ENCODE measurements around the gene ATP5F1D.

The ATP5F1D gene

DNA sequence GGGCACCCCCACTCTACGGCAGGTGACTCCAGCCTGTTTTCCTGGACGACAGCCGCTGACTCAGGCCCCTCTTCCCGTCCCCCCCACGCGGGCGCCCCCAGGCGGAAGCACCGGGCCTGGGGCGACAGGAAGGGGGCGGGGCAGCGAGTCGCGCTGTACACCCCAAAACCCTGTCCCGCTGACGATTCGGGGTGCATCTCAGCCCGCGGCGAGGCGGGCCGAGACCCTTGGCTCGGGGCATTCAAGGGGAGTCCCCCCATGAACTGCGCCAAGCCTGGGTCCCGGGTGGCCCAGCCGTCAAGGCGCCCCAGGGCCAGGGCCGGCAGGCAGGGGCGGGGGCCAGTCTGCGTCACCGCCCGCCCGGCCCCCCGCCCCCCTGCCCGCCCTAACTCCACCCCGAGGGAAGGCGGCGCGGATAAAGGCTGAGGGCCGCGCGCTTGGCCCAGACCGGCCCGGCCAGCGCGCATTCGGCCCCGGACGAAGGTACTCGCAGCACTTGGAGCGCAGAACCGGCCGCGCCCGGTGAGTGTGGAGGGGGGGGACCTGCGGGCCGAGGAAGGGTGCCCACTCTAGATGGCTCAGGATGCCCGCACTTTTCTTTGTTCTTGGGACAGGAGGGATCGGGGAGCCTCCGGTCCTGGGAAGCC lies 6.7 kb downstream of the ATP5F1D start, which contains the start of gene MIDN:
Gene MIDN, plus strand, starts transcription at position 445 of the 647 bp plus-strand sequence. CDS start 1,714 bp downstream, outside the sequence.
- peak; percentile 80 for DNase-seq

DNA sequence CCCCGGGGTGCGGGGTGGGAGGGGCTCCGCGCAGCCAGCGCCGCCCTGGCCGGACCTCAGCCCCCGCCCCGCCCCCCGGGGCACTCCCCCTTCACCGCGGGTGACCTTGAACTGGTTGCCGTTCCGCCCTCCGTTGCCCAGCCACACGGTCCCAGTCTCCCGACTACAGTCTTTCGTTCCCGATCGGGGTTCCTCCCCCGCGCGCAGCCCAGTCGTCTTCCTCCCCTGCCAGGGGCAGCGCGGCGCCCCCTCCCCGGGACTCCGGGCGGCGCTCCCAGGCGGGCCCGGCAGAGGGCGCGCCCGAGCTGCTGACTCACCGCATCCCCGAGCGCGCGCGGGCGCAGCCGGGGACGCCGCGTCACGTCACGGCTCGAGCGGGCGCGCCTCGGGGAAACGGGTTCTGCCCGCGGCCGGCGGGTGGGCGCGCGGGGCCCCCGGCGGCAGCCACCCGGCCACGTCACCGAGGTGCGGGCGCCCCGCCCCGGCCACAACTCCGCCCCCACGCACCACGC lies 7.3 kb downstream of the ATP5F1D start:
- peak; percentile 81 for DNase-seq

DNA sequence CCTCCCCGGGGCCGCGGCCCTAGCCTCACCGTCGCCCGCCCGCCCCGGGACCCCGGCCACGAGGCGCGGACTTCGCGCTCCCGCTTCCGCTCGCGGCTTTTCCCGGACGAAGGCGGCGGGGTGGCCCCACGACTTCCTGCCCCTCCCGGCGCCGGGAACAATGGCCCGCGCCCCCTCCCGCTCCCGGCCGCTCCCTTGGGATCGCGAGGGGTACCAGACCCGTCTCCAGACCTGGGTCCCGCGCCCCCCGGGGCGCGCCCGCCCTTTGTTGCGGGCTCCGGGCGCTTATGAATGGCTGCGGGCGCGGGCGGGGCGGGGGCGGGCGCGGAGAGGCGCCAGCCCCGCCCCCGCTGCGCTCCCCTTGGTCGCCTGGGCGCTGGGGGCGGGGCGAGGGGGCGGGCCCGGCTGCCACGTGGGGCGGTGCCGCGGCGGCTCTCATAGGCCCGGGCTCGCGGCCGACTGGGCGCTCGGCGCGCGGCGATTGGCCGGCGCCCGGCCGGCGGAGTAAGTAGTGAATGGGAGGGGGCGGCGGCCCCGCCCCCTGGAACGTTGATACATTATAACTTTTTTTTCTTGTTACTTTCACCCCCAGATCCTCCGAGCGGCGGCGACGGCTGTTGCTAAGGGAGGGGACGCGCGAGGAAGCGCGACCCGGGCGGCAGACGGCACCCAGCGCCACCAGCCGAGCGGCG lies 7.9 kb downstream of the ATP5F1D start:
- peak; percentile 93 for DNase-seq

DNA sequence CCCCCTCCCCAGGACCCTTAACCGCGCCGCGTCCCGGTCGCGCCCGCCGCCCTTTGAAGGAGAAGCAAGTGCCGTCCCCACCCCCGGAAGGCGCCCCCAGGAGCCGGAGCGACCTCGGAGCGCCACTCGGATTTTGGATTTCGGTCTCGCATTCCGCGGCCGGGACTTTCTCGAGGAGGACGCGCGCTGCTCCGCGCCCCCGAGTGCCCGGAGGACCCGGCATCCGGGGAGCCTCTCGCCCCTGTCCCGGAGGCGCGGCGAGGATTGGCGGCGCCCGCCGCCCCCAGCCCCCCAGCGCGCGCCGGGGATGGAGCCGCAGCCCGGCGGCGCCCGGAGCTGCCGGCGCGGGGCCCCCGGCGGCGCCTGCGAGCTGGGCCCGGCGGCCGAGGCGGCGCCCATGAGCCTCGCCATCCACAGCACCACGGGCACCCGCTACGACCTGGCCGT lies 8.5 kb downstream of the ATP5F1D start:
- no peak for DNase-seq

DNA sequence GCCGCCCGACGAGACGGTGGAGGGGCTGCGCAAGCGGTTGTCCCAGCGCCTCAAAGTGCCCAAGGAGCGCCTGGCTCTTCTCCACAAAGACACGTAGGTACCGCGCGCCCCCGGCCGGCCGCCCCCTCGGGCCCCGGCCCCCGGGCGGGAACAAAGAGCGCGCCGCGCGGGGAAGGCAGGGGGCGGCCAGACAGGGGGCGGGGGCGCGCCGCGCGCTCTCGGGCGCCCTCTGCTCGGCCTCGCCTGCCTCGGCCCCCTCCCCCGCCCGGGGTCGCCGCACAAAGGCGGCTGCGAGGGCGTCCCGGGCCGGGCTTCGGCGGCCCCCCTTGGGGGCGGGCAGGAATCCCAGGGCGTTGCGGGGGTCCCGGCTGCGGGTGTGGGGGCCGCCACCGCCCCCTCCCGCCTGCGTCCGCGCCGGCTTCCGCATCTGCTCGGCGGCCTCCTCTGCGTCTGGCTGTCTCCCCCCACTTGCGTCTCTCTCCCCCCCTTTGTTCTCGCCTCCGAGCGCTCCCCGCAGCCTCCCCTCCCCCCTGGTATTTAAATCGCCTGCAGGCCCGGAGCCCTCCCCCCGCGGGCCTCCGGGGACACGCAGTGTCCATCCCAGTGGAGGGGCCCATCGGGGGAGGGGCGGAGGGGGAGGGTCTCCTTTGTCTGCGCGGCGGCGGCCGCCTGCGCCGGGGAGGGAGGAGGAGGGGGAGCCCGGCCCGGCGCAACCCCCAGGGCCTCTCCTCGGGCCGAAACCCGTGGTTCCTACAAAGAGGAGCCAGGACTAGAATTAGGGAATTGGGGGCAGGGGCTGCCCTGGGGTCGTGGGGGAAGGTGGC lies 9.1 kb downstream of the ATP5F1D start:
- peak; percentile 56 for DNase-seq

DNA sequence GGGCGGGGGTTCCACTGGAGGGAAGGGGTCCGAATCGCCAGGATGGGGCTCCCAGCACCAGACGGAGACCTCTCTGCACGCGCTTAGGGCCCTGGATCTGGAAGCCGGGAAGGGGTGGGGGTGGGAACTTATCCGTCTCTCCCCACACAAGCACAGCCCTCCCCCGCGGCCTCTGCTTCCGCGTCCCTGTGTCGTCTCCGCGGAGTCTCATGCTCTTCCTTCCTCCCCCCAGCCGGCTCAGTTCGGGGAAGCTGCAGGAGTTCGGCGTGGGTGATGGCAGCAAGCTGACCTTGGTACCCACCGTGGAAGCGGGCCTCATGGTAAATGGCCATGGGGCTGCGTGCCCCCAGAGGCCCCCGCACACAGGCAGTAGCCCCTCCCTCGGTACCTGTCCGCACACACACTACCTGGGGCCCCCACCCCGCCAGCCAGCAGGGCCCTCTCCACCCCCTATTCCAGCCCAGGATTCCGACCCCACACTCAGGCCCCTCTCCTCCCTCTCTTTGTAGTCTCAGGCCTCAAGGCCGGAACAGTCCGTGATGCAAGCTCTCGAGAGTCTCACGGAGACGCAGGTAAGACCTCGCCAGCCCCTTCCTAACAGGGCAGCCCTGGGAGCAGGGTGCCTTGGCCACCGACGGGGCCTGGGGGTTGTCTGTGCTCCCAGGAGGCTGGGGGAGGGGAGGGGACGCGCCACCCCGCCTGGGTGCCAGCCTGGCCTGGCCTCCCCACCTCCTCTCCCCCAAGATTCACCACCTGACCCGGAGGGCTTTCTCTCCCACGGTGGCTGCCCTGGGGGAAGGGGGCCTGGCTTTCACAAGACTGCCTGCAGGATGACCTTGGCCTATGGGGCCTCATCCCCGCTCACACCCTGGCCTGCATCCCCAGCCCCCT lies 10.0 kb downstream of the ATP5F1D start:
- peak; percentile 79 for DNase-seq

DNA sequence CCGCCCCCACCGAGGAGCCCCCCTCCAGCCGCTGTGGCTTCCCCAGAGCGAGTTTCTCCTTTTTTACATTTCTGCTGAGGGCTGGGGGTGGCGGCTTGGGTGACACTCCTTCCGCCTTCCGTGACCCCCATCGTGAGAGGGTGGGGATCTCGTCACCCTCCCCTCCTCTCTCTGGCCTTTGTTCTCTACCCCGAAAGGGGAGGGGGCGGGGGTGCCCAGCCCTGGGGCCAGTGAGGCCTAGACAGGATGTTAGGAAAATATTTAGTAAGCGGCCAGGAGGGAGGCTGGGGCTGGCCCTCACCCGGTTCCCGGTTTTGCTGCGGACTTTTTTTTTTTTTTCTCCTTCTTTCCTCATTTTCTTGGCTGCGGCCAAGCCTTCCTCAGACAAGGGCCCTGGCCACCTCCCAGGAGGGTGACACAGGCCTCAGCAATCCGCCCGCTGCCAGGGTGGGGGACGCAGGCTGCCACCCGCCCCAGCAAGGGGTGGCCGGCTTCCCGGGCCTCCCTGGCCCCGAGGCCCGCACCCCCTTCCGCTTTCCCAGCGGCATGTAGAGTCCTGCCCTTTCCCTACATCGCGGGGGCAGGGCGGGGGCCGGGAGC lies 10.8 kb downstream of the ATP5F1D start:
- peak; percentile 79 for DNase-seq

DNA sequence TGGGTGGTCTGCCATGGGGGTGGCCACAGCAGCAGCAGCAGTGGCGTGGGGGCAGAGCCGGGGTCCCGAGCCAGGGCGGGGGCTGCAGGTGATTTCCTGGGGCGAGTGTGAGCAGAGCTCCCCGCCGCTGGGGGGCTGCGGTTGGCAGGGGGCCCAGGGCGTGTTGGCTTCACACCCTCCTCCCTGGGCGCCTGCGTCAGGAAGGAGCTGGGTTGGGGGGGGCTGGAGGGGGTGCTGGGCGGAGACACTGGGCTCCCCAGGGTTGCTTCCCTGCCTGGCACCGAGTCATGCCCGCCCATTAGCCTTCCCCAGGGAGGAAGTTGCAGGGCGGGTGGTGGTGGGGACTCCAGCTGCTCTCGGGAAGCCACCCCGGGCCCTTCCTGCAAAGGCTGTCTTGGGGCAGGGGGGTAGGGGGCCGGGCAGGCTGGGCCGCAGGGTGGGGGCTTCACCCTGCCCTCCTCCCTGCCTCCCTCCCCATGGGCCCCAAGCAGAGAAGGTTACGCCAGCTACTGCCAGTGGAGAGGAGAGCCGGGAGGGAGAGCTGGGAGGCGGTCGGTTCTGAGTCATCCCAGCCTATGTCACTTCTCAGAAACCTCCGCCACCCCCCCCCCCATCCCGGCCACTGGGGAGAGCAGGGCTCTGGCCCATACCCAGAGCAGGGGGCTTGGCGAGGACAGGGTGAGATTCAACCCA lies 11.4 kb downstream of the ATP5F1D start:
- peak; percentile 86 for DNase-seq

DNA sequence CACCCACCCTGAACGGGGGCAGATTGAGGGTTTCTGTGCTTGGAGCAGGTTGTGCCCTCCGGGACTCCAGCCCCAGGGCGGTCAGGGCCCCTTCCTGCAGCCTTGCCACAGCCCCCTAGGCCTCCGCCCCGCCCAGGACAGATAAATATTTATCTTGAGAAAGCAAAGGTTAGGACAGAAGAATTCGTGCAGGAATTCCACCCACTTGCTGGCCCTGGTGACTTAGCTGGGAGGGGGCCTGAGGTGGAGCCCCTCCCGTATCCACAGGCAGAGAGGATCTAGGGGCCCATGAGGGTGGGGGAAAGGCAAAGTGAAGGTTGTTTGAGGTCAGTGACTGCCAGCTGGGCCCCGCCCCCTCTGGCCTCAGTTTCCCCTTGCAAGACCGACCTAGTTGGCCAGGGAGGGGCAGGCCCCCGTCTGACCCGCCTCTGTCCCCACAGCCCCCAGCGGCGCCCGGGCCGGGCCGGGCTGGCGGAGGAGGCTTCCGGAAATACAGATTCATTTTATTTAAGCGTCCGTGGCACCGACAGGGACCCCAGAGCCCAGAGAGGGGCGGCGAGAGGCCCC lies 12.0 kb downstream of the ATP5F1D start:
- no peak for DNase-seq

DNA sequence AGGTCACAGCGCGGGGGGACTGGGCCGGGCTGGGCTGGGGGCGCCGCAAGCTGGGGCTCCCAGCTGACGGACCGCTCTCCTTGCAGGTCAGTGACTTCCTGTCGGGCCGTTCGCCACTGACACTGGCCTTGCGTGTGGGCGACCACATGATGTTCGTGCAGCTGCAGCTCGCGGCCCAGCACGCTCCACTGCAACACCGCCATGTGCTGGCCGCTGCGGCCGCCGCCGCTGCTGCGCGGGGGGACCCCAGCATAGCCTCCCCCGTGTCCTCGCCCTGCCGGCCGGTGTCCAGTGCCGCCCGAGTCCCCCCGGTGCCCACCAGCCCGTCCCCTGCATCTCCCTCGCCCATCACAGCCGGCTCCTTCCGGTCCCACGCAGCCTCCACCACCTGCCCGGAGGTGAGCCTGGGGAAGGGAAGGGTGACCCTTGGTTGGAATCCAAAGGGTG lies 12.6 kb downstream of the ATP5F1D start:
- DNase-seq, result no peak

DNA sequence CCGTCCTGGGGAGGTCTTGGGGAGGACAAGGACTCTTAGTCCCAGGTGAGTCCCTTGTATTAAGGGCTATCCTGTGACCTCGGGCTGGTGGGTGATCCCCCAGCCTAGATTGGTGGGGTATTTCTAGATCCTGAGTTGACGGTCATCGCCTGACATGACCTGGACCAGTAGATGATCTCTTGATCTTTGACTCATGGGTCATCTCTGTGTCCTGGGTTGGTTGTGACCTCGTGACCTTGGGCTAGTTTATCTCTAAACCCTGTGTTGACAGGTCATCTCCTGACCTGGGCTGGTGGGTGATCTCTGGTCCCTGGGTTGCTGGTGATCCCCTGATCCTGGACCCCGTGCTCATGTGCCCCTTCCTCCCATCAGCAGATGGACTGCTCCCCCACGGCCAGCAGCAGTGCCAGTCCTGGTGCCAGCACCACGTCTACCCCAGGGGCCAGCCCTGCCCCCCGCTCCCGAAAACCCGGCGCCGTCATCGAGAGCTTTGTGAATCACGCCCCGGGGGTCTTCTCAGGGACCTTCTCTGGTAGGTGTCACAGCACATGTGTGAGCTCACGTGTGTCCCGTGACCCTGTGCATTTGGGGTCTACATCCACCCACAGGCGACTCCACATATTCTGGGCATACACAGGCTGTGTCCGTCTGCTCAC lies 13.1 kb downstream of the ATP5F1D start:
- DNase-seq, result no peak

DNA sequence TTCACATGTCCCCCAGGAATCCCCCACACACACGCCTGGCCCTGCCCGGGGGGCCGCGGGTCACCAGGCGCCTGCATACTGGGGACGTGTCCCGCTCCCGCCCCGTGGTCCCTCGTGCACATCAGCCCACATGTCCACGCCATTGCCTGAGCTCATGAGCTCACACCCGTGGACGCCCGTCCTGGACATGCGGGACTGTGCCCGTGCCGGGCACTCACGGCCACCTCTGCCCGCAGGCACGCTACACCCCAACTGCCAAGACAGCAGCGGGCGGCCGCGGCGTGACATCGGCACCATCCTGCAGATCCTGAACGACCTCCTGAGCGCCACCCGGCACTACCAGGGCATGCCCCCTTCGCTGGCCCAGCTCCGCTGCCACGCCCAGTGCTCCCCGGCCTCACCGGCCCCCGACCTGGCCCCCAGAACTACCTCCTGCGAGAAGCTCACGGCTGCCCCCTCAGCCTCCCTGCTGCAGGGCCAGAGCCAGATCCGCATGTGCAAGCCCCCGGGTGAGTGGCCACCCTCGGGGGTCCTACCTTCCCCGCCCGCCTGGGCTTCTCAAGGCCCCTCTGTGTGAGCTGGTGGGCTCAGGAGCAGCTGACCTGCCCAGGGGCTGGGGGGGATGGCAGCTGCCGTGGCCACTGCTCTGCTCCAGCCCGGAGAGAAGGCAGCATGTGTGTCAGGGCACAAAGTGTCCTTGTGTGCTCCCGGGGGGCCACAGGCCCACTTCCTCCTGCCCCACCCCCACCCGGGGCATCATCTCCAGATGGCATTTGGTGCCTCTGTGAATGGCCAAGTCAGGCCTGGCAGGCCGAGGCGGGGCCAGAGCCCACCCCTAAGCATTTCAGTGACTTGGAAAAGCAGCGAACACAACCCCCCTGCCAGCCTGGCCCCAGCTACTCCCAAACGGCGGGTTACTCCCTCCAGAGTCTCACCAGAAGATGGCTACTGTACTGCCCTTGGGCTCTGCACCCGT lies 13.9 kb downstream of the ATP5F1D start:
- DNase-seq, result no peak

DNA sequence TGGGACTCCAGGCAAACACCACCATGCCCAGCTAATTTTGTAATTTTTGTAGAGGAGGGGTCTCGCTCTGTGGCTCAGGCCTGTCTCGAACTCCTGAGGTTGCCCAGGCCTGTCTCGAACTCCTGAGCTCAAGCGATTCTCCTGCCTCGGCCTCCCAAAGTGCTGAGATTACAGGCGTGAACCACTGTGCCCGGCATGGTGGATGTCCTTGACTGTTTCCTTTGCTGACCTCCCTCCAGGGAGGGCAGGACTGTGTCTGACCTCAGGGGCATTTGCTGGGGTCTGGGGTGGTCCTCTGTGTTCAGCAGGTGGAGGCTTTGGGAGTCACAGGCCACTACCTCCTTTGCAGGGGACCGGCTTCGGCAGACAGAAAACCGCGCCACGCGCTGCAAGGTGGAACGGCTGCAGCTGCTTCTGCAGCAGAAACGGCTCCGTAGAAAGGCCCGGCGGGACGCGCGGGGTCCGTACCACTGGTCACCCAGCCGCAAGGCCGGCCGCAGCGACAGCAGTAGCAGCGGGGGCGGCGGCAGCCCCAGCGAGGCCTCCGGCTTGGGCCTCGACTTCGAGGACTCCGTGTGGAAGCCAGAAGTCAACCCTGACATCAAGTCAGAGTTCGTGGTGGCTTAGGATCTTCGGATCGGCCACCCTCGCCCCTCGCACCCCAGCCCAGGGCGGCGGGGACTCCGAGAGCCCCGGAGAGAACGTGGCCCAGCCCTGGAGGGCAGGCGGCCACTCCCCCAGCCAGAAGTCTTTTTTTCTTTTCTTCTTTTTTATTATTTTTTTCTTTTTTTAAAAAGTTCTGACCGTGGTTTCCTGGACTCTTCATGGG lies 15.3 kb downstream of the ATP5F1D start:
- DNase-seq, result no peak

DNA sequence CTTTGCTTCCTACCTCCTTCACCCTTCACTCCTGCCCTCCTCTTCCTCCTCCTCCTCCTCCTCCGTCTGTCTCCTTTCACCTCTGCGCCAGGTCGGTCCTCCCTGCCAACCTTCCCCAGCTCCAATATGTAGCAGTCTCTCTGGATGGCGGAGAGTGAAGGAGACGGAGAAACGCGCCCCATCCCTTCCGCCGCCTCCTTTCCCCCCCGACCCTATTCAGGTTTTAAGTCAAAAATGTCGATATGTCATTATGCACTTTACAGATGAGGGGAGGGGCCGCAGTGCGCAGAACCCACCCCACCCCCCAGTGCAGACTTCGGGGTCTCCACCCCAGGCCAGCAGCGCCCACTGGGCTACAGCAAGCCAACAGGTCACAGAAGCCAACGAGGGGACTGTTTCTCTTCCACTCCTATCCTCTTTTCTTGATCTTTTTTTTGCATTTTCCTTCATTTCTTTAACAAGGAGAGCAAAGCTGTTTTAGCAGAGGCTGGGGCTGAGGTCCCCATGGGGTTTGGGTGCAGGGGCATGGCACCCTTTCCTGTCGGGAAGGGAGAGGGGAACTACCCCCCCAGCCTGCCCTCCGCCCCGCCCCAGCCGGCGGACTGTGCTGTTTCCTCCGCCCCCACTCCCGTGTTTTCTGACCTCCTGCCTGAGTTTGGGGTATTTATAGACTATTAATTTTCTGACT lies 16.1 kb downstream of the ATP5F1D start:
- no peak for DNase-seq

DNA sequence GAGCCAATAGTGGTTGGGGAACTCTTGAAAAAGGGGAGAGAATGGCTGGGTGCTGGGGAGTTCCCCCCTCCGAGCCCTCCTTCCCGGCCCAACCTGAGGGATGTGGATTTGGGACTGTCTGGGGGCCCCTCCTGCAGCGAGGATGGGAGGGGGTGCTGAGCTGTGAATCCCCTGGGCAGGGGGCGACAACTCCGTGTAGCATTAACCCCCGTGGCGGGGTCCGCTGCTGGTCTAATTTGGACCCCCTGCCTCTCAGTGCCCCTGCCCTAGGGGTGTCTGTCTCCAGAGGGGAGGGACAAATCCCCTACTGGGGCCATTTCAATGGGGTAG lies 16.6 kb downstream of the ATP5F1D start:
- no peak for DNase-seq

DNA sequence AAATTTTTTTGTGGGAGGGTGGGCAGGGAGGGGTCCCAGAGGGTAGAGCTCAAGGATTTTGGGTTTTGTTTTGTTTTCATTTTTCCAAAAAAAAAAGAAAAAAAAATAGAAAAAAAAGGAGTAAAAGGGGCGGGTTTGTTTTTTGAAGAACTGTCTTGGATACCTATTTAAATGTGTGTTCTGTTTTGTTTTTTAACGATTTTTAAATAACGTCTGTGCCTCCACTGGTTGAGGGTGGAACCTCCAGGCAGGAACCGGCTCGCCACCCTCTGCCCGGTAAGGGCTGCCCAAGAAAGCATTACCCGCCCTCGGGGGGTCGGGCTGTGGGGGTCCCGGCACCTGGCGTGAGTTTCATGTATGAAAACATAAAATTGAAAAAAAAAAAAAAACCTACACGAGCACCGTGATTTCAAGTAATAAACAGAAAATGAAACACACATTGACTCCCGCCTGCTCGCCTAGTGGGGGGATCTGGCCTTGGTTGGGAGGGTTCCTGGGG lies 17.2 kb downstream of the ATP5F1D start:
- DNase-seq, result no peak

DNA sequence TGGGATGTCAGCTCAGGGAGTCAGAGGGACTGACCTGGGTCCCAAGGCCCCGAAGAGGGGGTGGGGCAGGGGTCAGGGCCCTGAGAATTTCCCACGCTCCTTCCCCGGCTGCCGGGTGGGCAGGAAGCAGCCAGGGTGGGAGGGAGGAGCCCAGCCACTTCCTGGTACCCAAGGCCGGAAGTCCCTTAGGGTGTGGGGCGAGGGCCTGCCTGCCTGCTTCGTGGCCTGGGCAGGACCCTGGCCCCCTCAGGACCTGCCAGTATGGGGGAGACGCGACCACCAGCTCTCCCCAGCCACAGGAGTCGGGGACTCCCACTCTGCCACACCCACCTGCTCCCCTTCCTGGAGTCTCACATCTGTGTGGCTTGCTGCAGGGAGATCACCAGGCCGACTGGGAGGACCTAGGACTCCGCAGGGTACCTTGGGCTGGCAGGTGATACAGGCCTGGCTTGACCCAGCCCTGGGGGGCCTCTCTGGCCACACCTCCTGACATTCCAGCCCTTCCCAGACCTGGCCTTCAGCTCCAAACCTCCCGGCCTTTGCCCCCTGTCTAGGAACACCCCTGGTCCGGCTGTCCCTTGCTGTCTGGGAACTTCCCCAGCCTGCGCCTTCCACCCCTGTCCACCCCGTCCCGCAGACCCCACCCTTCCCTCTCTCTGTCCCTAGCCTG lies 17.8 kb downstream of the ATP5F1D start:
- DNase-seq, result peak; percentile 82
